GM12892 (cell line): Measurements from ENCODE around the gene CRYL1.

Source experiments
- DNase-seq: peaks from one replicate; pipeline ENCODE4 v3.0.0; 2011; ENCODE audit not compliant: insufficient read length
- FAIRE-seq: peaks from 2 replicates; lab custom pipeline; 2011; peaks lifted over from hg19 to GRCh38; lab: Jason Lieb, UNC
- POLR2A ChIP-seq: IDR thresholded peaks from 2 replicates; pipeline ENCODE4 v1.6.1; 2011; ENCODE audit warnings: low read depth, low read length, control low read depth
- POLR2AphosphoS5 ChIP-seq: IDR thresholded peaks from 2 replicates; pipeline ENCODE4 v1.6.1; 2011; ENCODE audit warnings: low read depth, low read length, control low read depth
- TAF1 ChIP-seq: IDR thresholded peaks from 2 replicates; pipeline ENCODE4 v1.6.1; 2011; ENCODE audit warnings: low read depth, mild to moderate bottlenecking, control low read depth, low read length, borderline replicate concordance

Gene CRYL1

DNA sequence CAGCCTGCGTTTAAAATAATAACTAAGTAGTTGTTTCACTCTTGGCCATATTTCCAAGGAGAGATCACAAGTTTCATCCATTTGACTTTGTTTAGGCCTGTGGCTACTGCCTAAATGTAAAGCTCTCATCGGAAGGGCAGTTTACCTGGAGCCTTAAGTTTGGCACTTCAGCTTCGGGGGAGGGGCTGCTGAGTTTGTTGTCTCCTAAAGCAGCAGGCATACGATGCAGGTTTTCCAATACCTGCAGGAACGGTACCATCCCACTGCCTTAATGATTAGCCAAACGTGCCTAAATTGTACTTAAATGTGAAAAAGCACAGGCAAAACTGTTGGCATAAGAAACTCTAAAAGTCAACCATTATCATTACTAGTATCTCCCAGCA lies 63.1 kb downstream of the CRYL1 start:
- FAIRE-seq (no peak), DNase-seq (no peak)
- TF ChIP-seq TAF1 (no peak), POLR2A (no peak), POLR2AphosphoS5 (no peak)

DNA sequence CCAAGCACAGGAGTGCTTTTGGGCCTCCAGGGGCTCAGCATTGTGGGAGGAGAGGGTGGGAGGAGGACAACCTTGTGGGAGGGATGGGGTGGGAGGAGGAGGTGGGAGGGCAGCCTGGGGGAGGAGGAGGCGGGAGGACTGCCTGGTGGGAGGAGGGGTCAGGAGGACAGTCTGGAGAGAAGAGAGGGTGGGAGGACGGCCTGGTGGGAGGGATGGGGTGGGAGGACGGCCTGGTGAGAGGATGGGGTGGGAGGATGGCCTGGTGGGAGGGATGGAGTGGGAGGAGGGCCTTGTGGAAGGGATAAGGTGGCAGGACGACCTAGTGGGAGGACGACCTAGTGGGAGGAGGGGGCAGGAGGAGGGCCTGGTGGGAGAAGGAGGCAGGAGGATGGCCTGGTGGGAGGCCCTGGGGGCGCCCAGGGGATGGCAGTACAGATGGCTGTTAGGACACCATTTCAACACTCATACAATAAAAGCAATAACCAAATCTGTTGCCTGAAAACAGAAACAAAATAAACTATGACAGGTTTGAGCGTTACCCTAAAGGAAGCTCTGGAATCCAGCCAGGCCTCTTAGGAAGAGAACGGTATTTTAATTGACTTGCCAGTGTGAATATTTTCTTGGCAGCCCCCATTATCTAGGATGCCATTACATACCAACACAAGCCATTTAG lies 63.7 kb downstream of the CRYL1 start:
- TF ChIP-seq TAF1 (no peak), POLR2A (no peak), POLR2AphosphoS5 (no peak)
- DNase-seq, result no peak
- FAIRE-seq, result no peak

DNA sequence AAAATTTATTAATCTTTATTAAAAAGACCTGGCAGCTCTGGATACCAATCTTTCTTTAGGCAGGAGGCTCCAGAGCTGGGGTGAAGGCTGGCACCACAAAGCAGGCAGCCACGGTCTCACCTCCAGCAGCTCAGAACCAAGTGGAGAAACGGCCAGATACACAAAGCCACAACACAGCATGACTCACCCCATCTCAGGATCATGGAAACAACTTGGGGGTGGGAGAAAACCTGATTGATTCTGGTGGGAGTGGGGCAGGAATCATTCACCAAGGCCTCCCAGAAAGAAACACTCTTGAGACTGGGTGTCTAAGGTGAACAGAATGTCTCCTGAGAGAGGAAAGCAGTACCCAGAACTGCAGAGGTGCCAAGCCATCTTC lies 64.2 kb downstream of the CRYL1 start:
- TF ChIP-seq POLR2AphosphoS5 (no peak), POLR2A (no peak), TAF1 (no peak)
- DNase-seq, result no peak
- FAIRE-seq, result no peak

DNA sequence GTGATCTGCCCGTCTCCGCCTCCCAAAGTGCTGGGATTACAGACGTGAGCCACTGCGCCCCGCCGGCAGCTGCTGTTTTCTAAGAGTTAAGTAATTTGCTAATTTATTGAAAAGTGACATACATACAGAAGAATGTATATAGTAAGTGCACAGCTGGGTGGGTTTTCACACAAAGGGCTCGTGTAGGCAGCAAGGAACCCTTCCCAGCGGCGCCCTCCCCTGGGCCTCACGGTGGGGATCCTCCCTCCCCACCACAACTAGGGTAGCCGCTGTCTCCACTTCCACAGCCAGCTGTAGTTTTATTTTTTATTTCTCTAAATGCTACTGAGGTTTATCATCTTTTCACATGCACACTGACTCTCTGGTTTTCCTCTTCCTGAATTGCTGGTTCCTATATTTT lies 64.9 kb downstream of the CRYL1 start:
- DNase-seq (no peak), FAIRE-seq (no peak)
- TF ChIP-seq POLR2A (no peak), POLR2AphosphoS5 (no peak), TAF1 (no peak)

DNA sequence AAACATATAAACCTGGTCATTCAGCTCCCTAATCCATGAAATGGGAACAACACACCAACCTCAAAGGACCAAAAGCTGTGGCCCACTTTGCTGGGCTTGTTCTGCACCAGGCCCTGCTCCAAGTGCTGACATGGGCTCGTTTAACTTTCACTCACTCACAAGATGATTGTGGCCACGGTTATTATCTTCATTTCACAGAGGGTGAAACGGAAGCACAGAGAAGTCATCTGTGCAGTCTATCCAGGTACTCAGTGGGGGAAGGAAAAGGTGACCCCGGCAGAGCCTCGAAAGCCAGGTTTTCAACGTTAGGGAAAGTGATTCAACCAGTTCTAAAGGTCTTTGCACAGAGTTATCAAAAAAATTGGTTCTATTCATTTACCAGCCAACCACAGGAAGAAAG lies 68.0 kb downstream of the CRYL1 start:
- FAIRE-seq (no peak), DNase-seq (no peak)
- TF ChIP-seq TAF1, result no peak
- no peak for TF ChIP-seq POLR2A
- no peak for TF ChIP-seq POLR2AphosphoS5

DNA sequence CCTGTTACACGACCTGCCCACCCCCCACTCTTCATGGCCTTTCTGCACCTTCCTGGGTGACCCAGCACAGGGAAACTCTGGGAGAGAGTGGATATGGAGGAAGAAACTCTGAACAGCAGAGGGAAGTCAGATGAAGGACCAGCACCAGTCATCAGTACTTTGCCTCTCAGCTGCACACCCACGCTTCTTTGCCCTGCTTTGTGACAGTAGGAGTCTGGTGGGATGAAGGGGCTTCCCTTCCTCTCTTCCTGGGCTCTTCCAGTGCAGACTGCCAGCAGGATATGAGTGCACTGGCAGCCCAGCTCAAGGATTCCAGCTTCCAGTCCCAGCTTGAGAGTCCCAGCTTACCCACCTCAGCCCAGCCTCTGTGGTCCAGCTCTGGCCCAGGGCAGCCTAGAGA lies 68.9 kb downstream of the CRYL1 start:
- no peak for FAIRE-seq

DNA sequence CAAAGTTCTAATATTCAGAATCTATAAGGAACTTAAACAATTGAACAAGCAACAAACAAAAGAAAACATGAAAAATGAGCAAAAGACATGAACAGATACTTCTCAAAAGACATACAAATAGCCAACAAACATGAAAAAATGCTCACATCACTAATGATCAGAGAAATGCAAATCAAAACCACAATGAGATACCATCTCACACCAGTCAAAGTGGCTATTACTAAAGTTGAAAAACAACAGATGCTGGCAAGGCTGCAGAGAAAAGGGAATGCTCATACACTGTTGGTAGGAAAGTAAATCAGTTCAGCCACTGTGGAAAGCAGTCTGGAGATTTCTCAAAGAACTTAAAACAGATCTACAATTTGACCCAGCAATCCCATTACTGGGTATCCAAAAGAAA lies 74.3 kb downstream of the CRYL1 start:
- TF ChIP-seq POLR2AphosphoS5, result no peak
- TF ChIP-seq POLR2A, result no peak
- no peak for TF ChIP-seq TAF1
- no peak for DNase-seq
- no peak for FAIRE-seq

More for the DNA sequence above, 68.9 kb downstream of the CRYL1 start:
- TF ChIP-seq TAF1 (no peak), POLR2A (no peak), POLR2AphosphoS5 (no peak)
- no peak for DNase-seq

DNA sequence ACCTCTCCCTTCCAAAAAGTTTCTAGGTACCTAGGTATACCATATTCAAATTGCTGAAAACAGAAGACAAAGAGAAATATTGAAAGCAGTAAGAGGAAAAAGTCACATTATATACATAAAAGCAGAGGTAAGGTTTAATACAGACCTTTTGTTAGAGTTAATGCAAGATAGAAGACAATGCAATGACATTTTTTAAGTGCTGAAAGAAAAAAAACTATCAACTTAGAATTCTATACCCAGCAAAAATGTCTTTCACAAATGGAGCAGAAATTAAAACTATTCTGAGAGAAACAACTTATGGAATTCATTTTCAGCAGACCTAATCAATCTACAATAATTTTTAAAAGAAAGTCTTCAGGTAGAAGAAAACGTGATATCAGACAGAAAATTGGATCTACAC lies 77.2 kb downstream of the CRYL1 start:
- TF ChIP-seq POLR2A (no peak), POLR2AphosphoS5 (no peak)
- no peak for FAIRE-seq
- DNase-seq, result no peak

DNA sequence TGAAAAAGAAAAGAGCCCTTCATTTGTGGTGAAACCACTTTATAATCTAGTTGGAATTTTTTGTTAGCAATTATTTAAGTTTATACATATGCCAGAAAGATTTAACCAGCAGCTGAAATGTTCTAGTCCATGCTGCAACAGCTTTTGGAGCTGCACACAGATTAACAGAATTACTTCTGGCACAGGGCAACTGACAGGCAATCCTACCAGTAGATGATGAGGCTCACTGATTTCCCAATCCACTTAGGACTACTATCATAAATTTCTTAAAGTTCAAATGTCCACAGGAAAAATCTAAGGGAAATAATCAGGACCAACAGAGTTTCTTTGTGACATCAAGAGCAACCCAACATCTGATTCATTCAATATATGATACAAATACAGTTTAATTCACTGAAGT lies 78.8 kb downstream of the CRYL1 start:
- DNase-seq (no peak), FAIRE-seq (no peak)
- TF ChIP-seq TAF1 (no peak), POLR2A (no peak), POLR2AphosphoS5 (no peak)

DNA sequence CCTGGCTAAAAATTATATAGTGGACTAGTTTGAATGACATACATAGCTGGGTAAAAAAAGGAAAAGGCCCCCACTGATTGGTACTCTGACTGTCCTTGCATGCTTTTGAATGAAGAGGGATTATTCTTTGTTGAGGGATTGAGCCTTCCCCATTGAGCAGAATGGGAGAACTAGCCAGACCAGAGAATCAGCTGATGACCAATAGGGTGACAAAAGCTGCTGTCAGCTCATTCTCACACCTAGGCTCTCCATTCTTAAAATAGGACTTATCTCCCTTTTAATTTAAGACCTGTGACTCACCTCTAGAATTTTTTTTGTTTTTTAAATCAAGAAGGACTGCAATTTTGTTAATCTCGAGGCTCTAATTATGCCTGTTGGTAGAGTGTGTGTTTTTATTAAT lies 79.3 kb downstream of the CRYL1 start:
- FAIRE-seq (no peak), DNase-seq (no peak)
- no peak for TF ChIP-seq POLR2A
- no peak for TF ChIP-seq TAF1
- no peak for TF ChIP-seq POLR2AphosphoS5

DNA sequence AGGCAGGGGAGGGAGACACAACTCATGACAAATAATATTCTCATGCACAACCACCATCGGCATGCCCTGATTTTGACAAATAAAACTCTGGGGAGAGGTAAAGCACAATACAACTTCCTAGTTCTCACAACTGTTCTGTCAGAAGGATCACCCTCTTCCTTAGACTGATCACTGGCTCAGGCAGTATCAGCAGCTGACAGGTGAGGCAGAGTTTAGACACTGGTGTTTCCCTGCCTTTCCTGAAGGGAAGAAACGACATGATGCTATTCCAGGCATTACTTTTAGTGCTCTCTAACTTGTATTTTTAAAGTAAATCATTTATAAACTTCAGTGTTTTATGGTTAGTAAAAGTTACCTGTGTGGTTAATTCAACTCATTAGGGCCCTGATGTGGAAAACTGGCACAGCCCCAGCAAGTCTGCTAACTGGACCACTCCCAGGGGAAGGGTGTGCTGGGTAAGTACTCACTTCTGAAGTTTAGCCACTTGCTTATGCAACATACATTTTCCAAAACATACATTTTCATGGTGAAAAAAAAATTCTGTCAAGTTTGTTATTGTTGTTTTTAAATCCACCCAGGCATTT lies 82.8 kb downstream of the CRYL1 start:
- no peak for DNase-seq
- no peak for FAIRE-seq
- TF ChIP-seq POLR2A (no peak), TAF1 (no peak), POLR2AphosphoS5 (no peak)

DNA sequence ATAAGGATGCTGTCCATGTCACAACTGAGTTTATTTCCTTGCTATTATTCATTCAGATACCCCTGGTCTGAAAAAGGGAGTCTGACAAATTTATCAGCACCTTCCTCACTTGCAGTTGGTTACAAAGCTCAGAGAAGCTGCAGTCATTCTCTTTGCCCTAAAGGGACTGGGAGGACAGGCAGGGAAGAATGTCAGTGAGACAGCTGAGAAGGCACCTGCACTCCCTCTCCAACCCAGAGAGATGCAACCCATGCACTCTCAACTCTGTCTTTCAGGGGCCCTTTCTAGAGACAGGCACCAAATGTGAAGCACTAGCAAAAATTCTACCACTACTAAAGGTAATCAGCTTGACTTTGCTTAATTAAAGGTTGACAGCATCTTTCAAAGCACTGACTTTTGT lies 83.3 kb downstream of the CRYL1 start:
- DNase-seq (no peak), FAIRE-seq (no peak)
- TF ChIP-seq TAF1, result no peak
- TF ChIP-seq POLR2AphosphoS5, result no peak
- no peak for TF ChIP-seq POLR2A

DNA sequence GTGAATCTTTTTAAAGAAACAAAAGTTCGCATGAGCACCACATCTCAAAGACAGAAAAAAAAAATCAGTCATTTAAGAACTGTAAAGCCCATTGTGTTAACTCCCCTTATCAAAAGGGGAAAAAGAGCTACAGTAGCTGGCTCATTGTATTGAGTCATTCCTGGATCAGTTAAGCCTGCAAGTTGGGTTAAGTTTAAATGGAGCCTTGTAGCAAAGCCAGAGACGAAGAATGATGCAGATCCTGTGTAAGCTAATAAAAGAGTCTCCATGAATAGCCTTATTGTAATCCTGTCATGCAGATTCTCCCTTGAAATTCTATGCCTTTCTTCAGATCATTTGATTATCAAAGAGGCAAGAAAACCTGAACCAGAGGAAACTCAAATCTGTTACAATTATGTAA lies 83.8 kb downstream of the CRYL1 start:
- DNase-seq (no peak), FAIRE-seq (no peak)
- no peak for TF ChIP-seq TAF1
- no peak for TF ChIP-seq POLR2A
- no peak for TF ChIP-seq POLR2AphosphoS5
